Measurements from ENCODE around the gene ZBTB3.
A peak's percentile ranks its signal among the peaks of the same experiment; 100 is the strongest.
"Not testable (repeated sequence)": the region's sequence is repeated elsewhere in the genome, so short reads cannot be mapped to it uniquely, and the experiment has no call there.

The ZBTB3 gene

DNA sequence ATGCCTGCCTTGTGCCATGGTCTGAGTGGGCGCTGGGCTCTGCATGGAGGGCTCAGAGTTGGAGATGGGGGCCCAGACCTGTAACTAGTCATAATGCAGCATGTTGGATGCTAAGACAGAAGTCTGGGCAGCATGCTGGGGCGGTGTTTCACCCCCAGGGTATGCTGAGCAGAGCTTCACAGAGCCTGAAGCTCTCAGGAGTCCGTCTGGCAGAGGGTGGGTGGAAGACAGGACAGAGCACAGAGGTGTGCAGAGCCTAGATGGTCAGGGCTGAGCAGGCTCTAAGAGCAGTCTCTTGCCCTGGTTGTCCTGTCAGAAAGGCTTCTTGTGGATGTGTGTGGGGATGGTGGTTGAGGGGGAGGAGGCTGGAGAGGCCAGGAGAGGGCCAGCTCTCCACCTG lies 24.5 kb upstream of the ZBTB3 start:
- in situ Hi-C loops (cut with HindIII; ENCODE audit: low sequenced_read_pairs) = no loop called here
- TF ChIP-seq, protein P1, sequence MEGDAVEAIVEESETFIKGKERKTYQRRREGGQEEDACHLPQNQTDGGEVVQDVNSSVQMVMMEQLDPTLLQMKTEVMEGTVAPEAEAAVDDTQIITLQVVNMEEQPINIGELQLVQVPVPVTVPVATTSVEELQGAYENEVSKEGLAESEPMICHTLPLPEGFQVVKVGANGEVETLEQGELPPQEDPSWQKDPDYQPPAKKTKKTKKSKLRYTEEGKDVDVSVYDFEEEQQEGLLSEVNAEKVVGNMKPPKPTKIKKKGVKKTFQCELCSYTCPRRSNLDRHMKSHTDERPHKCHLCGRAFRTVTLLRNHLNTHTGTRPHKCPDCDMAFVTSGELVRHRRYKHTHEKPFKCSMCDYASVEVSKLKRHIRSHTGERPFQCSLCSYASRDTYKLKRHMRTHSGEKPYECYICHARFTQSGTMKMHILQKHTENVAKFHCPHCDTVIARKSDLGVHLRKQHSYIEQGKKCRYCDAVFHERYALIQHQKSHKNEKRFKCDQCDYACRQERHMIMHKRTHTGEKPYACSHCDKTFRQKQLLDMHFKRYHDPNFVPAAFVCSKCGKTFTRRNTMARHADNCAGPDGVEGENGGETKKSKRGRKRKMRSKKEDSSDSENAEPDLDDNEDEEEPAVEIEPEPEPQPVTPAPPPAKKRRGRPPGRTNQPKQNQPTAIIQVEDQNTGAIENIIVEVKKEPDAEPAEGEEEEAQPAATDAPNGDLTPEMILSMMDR (IDR thresholded peaks at IDR 0.05; ENCODE audit: low read depth, low read length) = no peak
- DNase-seq (ENCODE audit: low read depth, low spot score) = no peak

DNA sequence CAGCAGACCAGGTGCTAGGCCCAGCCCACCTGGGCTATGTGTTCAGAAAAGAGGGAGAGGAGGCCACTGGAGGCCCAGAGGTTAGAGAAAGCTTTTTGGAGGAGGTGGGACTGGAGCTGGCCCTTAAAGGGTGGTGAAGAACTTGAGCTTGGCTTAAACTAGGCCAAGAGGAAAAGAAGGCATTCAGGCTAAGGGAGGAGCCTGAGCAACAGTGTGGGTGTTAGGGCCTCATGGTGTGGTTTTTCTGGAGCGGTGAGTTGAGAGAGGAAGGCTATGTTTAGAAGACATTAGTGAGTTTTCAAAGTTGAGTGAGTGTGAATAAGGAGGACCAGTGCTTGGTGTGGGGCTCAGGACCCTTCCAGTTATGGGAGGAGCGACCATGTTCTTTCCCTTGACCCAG lies 23.4 kb upstream of the ZBTB3 start:
- in situ Hi-C loops (cut with HindIII; ENCODE audit: low sequenced_read_pairs) = no loop called here
- no peak overlapping the region for H3K4me3 ChIP-seq (ENCODE audit: low read depth, low read length)
- TF ChIP-seq, protein P1 (IDR thresholded peaks at IDR 0.05; ENCODE audit: low read depth, low read length) = no peak
- DNase-seq (ENCODE audit: low read depth, low spot score) = no peak

More for the DNA sequence above, 24.5 kb upstream of the ZBTB3 start:
- H3K4me3 ChIP-seq (ENCODE audit: low read depth, low read length) = no peak overlapping the region

DNA sequence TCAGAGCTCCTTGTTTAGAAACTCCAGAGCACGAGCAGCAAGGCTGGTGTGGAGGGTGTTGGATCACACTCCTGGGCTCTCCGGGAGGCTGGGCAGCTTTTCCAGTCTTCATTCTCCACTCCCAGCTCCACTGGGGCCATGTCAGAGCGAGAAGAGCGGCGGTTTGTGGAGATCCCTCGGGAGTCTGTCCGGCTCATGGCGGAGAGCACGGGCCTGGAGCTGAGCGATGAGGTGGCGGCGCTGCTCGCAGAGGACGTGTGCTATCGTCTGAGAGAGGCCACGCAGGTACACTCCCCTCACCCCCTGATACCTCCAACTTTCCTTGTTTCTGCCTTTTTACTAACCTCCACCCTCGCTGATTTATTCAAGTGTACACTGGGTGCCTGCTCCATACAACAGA lies 21.7 kb upstream of the ZBTB3 start:
- in situ Hi-C loops (cut with HindIII; ENCODE audit: low sequenced_read_pairs) = no loop called here
- no peak for DNase-seq (ENCODE audit: low read depth, low spot score)
- TF ChIP-seq, protein P1 (IDR thresholded peaks at IDR 0.05; ENCODE audit: low read depth, low read length) = no peak
- no peak overlapping the region for H3K4me3 ChIP-seq (ENCODE audit: low read depth, low read length)

DNA sequence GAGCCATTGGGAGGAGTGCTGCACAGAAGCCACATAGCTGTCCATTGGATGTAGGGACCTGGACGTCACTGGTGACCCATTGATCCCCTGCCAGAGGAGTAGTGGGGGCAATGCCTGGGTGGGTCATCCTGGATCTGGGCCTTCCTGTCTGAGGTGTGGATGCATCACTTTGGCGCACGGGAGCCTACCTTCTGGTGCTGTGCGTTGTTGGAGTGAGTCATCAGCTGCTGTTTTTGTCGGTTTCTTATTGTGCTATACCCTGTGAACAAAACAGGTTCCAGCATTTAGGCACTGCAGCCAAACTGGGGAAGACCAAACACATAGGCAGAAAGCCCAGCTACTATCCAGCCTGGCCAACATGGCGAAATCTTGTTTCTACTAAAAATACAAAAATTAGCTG lies 20.4 kb upstream of the ZBTB3 start:
- H3K4me3 ChIP-seq (ENCODE audit: low read depth, low read length) = no peak overlapping the region
- TF ChIP-seq, protein P1 (IDR thresholded peaks at IDR 0.05; ENCODE audit: low read depth, low read length) = no peak
- in situ Hi-C loops (cut with HindIII; ENCODE audit: low sequenced_read_pairs) = no loop called here
- DNase-seq (ENCODE audit: low read depth, low spot score) = no peak

DNA sequence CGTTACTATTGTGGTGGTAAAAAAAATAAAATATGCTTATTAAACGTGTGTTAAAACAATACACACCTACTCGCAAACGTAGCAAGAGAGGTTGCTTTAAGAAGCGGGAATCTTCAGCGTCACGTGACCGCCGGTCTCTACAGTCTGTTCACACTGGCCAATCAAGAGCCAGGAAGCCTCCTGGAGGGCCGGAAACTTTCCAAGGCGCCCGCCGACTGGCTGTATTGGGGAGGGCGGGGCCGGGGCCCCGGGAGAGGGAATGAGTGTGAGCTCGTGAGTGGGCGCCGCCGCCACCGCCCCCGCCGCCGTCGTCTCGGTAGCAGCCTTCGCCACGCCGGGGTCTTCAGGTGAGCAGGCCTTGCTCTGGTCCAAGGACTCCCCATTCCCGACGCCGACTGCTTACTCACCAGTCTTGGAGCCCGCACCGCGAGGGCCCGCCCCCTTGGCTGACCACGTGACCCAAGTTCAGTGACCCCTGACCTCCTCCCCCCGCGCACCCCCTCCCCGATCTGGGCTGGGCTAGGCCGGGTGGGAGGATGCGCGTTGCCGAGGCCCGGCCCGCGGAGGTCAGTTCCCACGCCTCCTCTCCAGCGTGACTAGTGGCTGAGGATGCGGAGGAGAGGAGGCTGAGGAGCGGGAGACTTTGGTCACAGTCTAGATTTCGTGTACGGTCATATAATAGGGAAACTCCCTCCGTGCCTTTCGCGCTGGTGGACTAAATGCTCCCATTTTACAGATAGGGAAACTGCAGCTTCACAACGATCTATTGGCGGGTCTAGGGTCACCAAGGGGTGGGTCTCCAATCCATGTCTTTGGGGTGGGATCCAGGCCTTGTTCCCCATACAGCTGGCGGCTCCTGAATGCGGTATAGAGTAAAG lies 17.4 kb upstream of the ZBTB3 start, which contains the start of gene TAF6L:
TSS of gene TAF6L (plus strand) at position 253 of the 878 bp plus-strand sequence. CDS start 4,388 bp downstream, outside the sequence.
- peak within 1 kb of the TSS; percentile 72 for H3K4me3 ChIP-seq (ENCODE audit: low read depth, low read length)
- DNase-seq (ENCODE audit: low read depth, low spot score) = peak; percentile 98
- TF ChIP-seq, protein P1 (IDR thresholded peaks at IDR 0.05; ENCODE audit: low read depth, low read length) = no peak
- in situ Hi-C loops (cut with HindIII; ENCODE audit: low sequenced_read_pairs) = no loop called here

DNA sequence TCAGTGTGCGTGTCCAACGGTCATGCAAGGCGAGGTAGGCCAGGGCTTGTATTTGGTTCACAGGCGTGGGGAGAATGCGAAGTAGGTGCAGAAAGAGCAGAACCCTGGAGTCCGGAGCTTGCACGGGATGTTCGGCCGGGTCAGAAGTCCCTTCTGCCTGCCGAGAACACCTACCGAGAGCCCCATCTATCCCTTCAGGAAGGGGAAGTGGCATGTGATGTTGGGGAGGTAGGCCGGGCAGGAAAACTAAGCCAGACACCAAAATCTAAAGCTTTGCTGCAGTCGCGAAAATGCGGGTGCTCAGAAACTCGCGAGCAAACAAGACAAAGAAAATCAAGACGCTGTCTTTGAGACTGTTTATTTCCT lies 16.8 kb upstream of the ZBTB3 start:
- TF ChIP-seq, protein P1 (IDR thresholded peaks at IDR 0.05; ENCODE audit: low read depth, low read length) = no peak
- no peak for DNase-seq (ENCODE audit: low read depth, low spot score)
- in situ Hi-C loops (cut with HindIII; ENCODE audit: low sequenced_read_pairs) = no loop called here
- H3K4me3 ChIP-seq (ENCODE audit: low read depth, low read length) = peak overlapping the region; percentile 72

DNA sequence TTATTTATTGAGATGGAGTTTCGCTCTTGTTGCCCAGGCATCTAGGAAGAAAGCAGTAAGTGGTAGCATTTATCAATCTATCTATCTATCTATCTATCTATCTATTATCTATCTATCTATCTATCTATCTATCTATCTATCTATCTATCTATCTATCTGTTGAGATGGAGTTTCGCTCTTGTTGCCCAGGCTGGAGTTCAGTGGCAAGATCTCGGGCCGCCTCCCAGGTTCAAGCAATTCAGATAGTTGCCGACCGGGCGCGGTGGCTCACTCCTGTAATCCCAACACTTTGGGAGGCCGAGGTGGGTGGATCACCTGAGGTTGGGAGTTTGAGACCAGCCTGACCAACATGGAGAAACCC lies 6.9 kb upstream of the ZBTB3 start:
- peak overlapping the region; percentile 80 for H3K4me3 ChIP-seq (ENCODE audit: low read depth, low read length)
- DNase-seq (ENCODE audit: low read depth, low spot score); in situ Hi-C loops (cut with HindIII; ENCODE audit: low sequenced_read_pairs): not testable (repeated sequence)
